Stimulated activated CD4-positive, alpha-beta T cell treated with anti-CD3 and anti-CD28 coated beads, Interleukin-15, amount 100 ng/mL, for 24 hours (primary cell): ENCODE results near the gene SLC25A39.
"Not testable (repeated sequence)": the region's sequence is repeated elsewhere in the genome, so short reads cannot be mapped to it uniquely, and the experiment has no call there.

Experiments used
- DNase-seq: peaks from one replicate; pipeline ENCODE4 v3.0.0-alpha.2; 2020

Gene SLC25A39

GRCh38 chr17:44353672-44354331 lies 29.2 kb upstream of the SLC25A39 start:
- peak; percentile 39 for DNase-seq

- DNase-seq: no peak
Observed at GRCh38 chr17:44352828-44353671, 28.4 kb upstream of the SLC25A39 start.

- no peak for DNase-seq
Observed at GRCh38 chr17:44351961-44352827, 27.6 kb upstream of the SLC25A39 start.

- no peak for DNase-seq
Observed at GRCh38 chr17:44351464-44351863, 26.8 kb upstream of the SLC25A39 start.

- DNase-seq: peak; percentile 84
Observed at GRCh38 chr17:44350733-44351226, 26.2 kb upstream of the SLC25A39 start.

- no peak for DNase-seq
Observed at GRCh38 chr17:44349553-44350070, 25.0 kb upstream of the SLC25A39 start.

GRCh38 chr17:44348988-44349364 lies 24.4 kb upstream of the SLC25A39 start:
- no peak for DNase-seq

GRCh38 chr17:44348234-44348987 lies 23.8 kb upstream of the SLC25A39 start:
- DNase-seq: no peak

GRCh38 chr17:44347206-44348055 lies 22.8 kb upstream of the SLC25A39 start:
- DNase-seq: not testable (repeated sequence)

- DNase-seq: no peak
Observed at GRCh38 chr17:44346064-44346844, 21.6 kb upstream of the SLC25A39 start.

- peak; percentile 48 for DNase-seq
Observed at GRCh38 chr17:44345454-44346026, 20.9 kb upstream of the SLC25A39 start.

- DNase-seq: peak; percentile 92
Observed at GRCh38 chr17:44344939-44345453, 20.4 kb upstream of the SLC25A39 start, which contains the start of gene GRN. Gene GRN (plus strand): TSS chr17:44345302. CDS start chr17:44349165, 3,863 bp downstream.

- DNase-seq: no peak
Observed at GRCh38 chr17:44343510-44344209, 19.0 kb upstream of the SLC25A39 start.

- not testable (repeated sequence) for DNase-seq
Observed at GRCh38 chr17:44340553-44340952, 15.9 kb upstream of the SLC25A39 start.

GRCh38 chr17:44338702-44339101 lies 14.1 kb upstream of the SLC25A39 start:
- DNase-seq: no peak

GRCh38 chr17:44335968-44336367 lies 11.3 kb upstream of the SLC25A39 start:
- DNase-seq: no peak

GRCh38 chr17:44335564-44335963 lies 10.9 kb upstream of the SLC25A39 start:
- DNase-seq: no peak

GRCh38 chr17:44334727-44335126 lies 10.1 kb upstream of the SLC25A39 start:
- DNase-seq: no peak

GRCh38 chr17:44334315-44334714 lies 9.7 kb upstream of the SLC25A39 start:
- DNase-seq: no peak
